Chondrocyte (in vitro differentiated cells): Measurements from ENCODE around the gene APMAP. TPM values are rescaled to one million over a fixed set of nuclear protein-coding genes. Genes with fewer than 3 reads are reported as not detected.

Experiments
- DNase-seq: peaks from one replicate; pipeline ENCODE4 v3.0.0; 2021; ENCODE audit warnings: mixed read lengths, low spot score
- H3K27ac Mint-ChIP-seq: one replicate; pipeline ENCODE4 v1.8.0; 2021; ENCODE audit warnings: mild to moderate bottlenecking, moderate library complexity, mixed read lengths; ENCODE audit not compliant: unreplicated experiment
- H3K27me3 Mint-ChIP-seq: 2 replicates; pipeline ENCODE4 v1.8.0; 2021; ENCODE audit warnings: low read depth, mixed read lengths
- H3K36me3 Mint-ChIP-seq: 2 replicates; pipeline ENCODE4 v1.8.0; 2021; ENCODE audit warnings: low read depth, mixed read lengths
- H3K4me1 Mint-ChIP-seq: 2 replicates; pipeline ENCODE4 v1.8.0; 2021; ENCODE audit warnings: low read depth, mild to moderate bottlenecking, mixed read lengths
- H3K4me3 Mint-ChIP-seq: one replicate; pipeline ENCODE4 v1.8.0; 2021; ENCODE audit warnings: mild to moderate bottlenecking, moderate library complexity, mixed read lengths; ENCODE audit not compliant: unreplicated experiment
- H3K9me3 Mint-ChIP-seq: 2 replicates; pipeline ENCODE4 v1.8.0; 2021; ENCODE audit warnings: low read depth, mixed read lengths
- CTCF ChIP-seq: fragments of 200-600 bp; sonication (generic); IDR thresholded peaks from 2 replicates; pipeline ENCODE4 v1.5.0; 2021; ENCODE audit warnings: antibody characterized with exemption, mild to moderate bottlenecking, moderate library complexity
- total RNA-seq: library from RNA; stranded (reverse); gene quantifications from 3 replicates; pipeline ENCODE4 v1.2.1, GENCODE V29; 2021

Gene APMAP
- total RNA-seq, 1 donor from 2014 or later = 82.2 TPM

- H3K9me3 Mint-ChIP-seq = no peaks in the 10 kb centered on the region
- TF ChIP-seq CTCF = no peak
- H3K27ac Mint-ChIP-seq = no peak overlapping the region
- peak; percentile 57 for DNase-seq
- no peaks in the 10 kb centered on the region for H3K27me3 Mint-ChIP-seq
- H3K36me3 Mint-ChIP-seq = peaks cover 44% of the 10 kb centered on the region
- no peak overlapping the region for H3K4me3 Mint-ChIP-seq
- no peaks in the 10 kb centered on the region for H3K4me1 Mint-ChIP-seq
Observed at GRCh38 chr20:24968278-24968800, 24.2 kb downstream of the APMAP start.

DNA sequence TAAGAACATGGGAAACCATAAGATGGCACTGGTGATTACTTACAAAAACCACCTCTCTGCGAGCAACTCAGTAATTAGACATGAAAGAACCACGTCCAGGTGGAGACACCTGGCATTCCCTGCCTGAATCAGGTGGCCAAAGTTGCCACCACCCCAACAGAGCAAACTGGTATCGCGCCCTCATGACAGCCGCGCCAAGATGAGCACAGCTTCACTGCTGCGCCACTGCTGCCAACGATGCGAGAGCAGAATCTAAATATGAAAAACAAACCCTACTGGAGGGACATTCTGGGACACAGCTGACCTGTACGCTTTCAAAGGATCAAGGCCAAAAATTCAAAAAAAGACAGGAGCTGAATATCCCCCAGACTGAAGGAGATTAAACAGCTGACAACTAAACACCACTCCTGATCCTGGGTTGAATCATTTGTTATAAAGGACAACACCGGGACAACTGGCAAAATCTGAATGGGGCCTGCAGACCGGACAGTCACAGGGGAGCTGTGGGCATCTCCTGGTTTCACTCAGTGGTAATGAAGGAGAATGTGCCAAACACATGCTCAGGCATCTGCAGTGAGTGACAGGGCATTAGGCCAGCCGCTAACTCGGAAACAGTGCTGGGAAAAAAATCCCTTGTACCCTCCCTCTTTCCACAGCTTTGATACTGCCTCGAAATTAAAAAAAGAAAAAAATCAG lies 26.1 kb downstream of the APMAP start:
- H3K9me3 Mint-ChIP-seq = no peaks in the 10 kb centered on the region
- no peak overlapping the region for H3K27ac Mint-ChIP-seq
- no peak overlapping the region for H3K4me3 Mint-ChIP-seq
- no peaks in the 10 kb centered on the region for H3K27me3 Mint-ChIP-seq
- no peak for TF ChIP-seq CTCF
- H3K36me3 Mint-ChIP-seq = peaks cover 52% of the 10 kb centered on the region
- no peaks in the 10 kb centered on the region for H3K4me1 Mint-ChIP-seq
- DNase-seq = no peak

GRCh38 chr20:24965065-24965919 lies 27.3 kb downstream of the APMAP start:
- Mint-ChIP-seq H3K4me3 (no peak overlapping the region), H3K27ac (no peak overlapping the region), H3K27me3 (no peaks in the 10 kb centered on the region), H3K36me3 (peaks cover 48% of the 10 kb centered on the region), H3K4me1 (no peaks in the 10 kb centered on the region), H3K9me3 (no peaks in the 10 kb centered on the region)
- DNase-seq = peak; percentile 74
- no peak for TF ChIP-seq CTCF

DNA sequence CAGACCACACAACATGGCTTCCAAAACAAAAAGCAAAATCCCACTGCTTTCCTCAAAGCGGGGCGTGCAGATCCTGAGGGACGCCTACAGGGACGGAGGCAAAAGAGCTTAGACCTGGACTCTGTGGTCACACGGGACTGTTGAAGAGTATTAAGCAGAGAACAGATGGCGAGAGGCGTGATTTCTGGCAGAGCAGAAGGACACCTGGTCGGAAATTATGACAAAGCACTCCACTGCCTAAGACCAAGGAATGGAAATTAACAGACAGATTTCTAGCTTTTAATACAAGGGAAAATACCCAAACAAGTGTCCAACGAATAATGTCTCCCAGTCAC lies 28.1 kb downstream of the APMAP start:
- Mint-ChIP-seq H3K27ac (no peak overlapping the region), H3K36me3 (peaks cover 44% of the 10 kb centered on the region), H3K4me3 (no peak overlapping the region), H3K4me1 (no peaks in the 10 kb centered on the region), H3K9me3 (no peaks in the 10 kb centered on the region), H3K27me3 (no peaks in the 10 kb centered on the region)
- DNase-seq = peak; percentile 34
- no peak for TF ChIP-seq CTCF

DNA sequence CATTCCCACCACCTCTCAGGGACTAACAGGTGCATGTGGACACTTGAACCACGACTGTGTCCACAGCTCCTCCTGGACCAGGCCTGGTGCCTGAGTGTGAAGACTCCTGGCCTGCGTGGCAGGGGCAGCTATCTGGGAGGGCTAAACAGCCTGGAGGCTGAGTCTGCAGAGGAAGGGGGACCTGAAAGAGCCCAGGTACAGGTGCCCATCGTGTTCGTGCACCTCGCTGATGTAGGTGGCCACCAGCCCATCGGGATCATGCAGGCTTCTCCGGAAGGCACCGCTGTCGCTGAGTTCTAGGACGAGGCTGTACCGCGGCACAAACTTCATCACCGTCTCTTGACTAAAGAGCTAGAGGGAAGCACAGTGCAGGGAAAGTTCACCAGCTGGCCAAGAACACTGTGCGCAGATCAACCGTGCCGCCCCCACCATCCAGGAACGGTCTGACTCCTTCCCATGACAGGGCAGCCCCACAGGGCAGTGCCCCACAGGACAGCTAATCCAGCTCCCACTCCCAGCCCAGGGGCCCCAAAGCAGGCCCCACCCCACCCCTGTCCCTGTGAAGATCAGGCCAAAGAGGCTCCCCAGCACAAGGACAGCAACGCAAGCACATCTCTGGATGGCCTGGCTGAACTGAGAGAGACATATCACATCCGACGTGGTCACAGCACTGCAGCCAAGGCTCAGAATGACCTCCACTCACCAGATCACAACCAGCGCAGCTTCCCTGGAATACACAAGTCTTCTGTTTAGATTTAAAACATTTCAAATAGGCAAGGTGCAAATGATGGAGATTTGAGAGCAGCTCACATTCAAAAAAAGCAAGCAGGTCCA lies 28.7 kb downstream of the APMAP start:
- TF ChIP-seq CTCF = no peak
- H3K4me3 Mint-ChIP-seq = no peak overlapping the region
- peaks cover 40% of the 10 kb centered on the region for H3K36me3 Mint-ChIP-seq
- peak; percentile 69 for DNase-seq
- H3K9me3 Mint-ChIP-seq = no peaks in the 10 kb centered on the region
- H3K4me1 Mint-ChIP-seq = no peaks in the 10 kb centered on the region
- H3K27ac Mint-ChIP-seq = no peak overlapping the region
- H3K27me3 Mint-ChIP-seq = no peaks in the 10 kb centered on the region
